Brain microvascular endothelial cell (primary cell): ENCODE results near the gene PEAR1.

Experiments used
- DNase-seq: peaks from one replicate; pipeline ENCODE4 v3.0.0-alpha.2; 2020
- H3K27ac ChIP-seq: fragments of 250-450 bp; sonication (Bioruptor Pico); 2 replicates; pipeline ENCODE4 v1.5.1; 2020; ENCODE audit warnings: mild to moderate bottlenecking, moderate library complexity
- H3K27me3 ChIP-seq: fragments of 250-450 bp; sonication (Bioruptor Pico); replicated peaks from 2 replicates; pipeline ENCODE4 v1.5.1; 2020; ENCODE audit warnings: mild to moderate bottlenecking
- H3K36me3 ChIP-seq: fragments of 250-450 bp; sonication (Bioruptor Pico); replicated peaks from 2 replicates; pipeline ENCODE4 v1.5.1; 2020; ENCODE audit warnings: mild to moderate bottlenecking
- H3K4me3 ChIP-seq: 2 replicates; pipeline ENCODE4 v1.5.1; 2011; ENCODE audit warnings: low read depth, mild to moderate bottlenecking, control low read depth, low read length, moderate library complexity
- in situ Hi-C: cut with HindIII; loops from 2 replicates; pipeline ENCODE4 v1.10.0; 2017; ENCODE audit warnings: low sequenced_read_pairs, low pct_ligation_motif_present
- TF ChIP-seq, protein P1 (sequence below): IDR thresholded peaks from 2 replicates; pipeline ENCODE4 v1.5.1; 2011; ENCODE audit warnings: low read depth, mild to moderate bottlenecking, moderate library complexity, low read length, control low read depth, inconsistent platforms; ENCODE audit errors: missing control alignments

Gene PEAR1

DNA sequence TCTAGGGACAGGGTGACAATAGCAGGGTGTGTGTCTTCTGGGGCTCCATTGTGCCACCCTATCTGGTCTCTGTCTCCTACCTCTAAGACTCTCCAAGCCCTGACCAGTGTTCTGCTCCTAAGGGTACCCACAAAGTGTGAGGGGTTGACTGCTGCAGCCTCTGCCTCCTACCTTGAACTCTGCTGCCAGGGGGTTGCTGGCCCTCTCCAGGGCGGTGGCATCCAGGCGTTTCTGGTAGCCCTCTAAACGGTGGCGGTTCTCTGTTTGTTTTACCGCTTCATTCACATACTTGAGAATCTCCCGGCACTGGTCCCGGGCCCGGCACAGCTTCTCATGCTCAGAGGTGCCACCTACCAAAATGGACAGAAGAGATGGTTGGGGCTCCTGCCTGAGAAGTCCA is 51.3 kb downstream of the PEAR1 start:
- DNase-seq = no peak
- TF ChIP-seq, protein P1, sequence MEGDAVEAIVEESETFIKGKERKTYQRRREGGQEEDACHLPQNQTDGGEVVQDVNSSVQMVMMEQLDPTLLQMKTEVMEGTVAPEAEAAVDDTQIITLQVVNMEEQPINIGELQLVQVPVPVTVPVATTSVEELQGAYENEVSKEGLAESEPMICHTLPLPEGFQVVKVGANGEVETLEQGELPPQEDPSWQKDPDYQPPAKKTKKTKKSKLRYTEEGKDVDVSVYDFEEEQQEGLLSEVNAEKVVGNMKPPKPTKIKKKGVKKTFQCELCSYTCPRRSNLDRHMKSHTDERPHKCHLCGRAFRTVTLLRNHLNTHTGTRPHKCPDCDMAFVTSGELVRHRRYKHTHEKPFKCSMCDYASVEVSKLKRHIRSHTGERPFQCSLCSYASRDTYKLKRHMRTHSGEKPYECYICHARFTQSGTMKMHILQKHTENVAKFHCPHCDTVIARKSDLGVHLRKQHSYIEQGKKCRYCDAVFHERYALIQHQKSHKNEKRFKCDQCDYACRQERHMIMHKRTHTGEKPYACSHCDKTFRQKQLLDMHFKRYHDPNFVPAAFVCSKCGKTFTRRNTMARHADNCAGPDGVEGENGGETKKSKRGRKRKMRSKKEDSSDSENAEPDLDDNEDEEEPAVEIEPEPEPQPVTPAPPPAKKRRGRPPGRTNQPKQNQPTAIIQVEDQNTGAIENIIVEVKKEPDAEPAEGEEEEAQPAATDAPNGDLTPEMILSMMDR = no peak
- in situ Hi-C loops = no loop called here
- H3K27me3 ChIP-seq = no peaks in the 10 kb centered on the region
- H3K27ac ChIP-seq = no peak overlapping the region
- H3K36me3 ChIP-seq = peaks cover 67% of the 10 kb centered on the region
- no peak overlapping the region for H3K4me3 ChIP-seq

DNA sequence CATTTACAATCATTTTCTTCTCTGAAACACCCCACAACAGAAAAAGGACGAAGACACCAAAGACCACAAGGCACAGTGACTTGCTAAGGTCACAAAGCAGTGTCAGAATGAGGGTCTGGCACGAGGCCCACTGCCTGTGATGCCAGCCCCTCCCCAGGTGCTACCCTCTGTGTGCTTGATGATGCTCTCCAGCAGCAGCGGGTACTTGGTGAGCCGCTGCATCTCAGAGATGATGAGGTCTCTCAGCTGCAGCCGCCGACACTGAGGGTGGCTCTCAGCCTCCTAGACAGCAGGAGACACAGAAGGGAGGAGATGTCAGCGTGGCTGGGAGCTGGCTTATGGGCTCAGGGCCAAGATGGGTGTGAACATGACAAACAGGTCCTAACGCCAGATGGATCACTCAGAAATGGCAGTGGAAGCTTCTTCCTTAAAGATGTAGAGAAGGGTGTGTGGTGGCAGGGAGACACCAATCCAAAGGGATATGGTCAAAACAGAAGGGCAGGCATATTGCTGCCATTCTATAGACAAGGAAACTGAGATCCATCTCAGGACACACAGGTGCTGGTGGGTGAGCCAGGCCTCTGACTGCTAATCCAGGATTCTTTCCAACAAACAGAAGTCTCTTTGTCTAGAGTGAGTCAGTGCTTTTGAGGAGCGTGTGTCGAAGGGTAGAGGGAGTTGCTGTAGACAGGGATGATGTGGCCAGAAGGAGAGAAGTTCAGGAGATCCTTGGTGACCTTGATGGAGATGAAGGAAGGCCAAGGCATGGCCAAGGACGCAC is 52.6 kb downstream of the PEAR1 start:
- peaks cover 61% of the 10 kb centered on the region for H3K36me3 ChIP-seq
- no peak overlapping the region for H3K27ac ChIP-seq
- in situ Hi-C loops = no loop called here
- H3K4me3 ChIP-seq = no peak overlapping the region
- TF ChIP-seq, protein P1 = no peak
- DNase-seq = no peak
- no peaks in the 10 kb centered on the region for H3K27me3 ChIP-seq

DNA sequence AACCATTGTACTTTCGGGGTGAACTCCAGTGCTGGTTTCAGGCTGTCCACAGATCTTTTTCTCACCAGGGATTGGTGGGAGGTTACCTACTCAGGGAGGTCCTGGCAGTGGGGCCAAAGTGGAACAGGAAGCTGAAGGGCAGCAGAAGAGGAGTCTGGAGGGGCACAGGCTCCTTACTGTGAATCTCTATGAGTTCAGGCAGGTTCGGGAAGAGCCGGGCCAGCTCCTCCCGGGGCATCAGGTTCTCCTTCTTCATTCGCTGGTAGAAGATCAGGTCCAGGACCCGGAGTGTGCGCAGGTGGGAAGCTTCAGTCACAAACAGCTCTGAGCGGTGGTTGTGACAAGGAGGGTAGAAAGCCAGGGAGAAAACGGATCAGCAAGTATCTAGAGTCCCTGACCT is 53.6 kb downstream of the PEAR1 start:
- TF ChIP-seq, protein P1 = no peak
- Histone ChIP-seq H3K27ac (no peak overlapping the region), H3K36me3 (peaks cover 61% of the 10 kb centered on the region), H3K27me3 (no peaks in the 10 kb centered on the region), H3K4me3 (no peak overlapping the region)
- no peak for DNase-seq
- in situ Hi-C loops = no loop called here

DNA sequence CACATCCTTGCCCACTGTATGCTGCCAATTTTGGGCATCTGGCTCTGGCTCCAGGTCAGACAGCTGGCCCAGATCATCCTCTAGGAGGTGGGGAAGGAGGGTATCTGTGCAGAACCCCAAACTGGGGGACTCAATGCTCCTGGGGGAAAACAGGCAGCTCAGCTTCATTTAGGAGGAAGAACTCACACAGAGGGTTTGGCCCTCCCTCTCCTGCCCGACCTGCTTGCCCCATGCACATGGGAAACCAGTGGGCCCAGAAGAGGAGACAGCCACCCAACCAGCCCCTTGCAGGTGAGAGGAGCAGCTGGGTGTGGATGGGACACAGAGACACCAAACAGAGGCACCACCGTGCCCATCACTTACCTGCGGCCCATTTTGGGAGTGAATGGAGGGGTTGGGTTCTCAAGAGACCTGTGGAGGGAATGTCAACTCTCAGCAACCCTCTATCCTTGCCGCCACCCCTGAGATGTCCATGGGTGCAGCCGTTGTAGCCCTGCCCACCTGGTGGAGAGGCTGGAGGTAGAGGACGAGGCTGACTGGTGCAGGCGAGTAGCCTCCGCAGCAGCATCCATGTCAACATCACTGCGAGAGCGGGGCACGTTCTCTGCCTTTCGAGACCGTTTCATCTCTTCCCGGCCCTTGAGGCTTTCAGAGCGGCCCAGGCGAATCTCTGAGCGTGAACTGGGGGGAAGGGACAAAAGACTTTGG is 54.5 kb downstream of the PEAR1 start:
- TF ChIP-seq, protein P1 = no peak
- in situ Hi-C loops = no loop called here
- peaks cover 56% of the 10 kb centered on the region for H3K36me3 ChIP-seq
- DNase-seq = no peak
- H3K27me3 ChIP-seq = no peaks in the 10 kb centered on the region
- H3K27ac ChIP-seq = no peak overlapping the region
- no peak overlapping the region for H3K4me3 ChIP-seq

DNA sequence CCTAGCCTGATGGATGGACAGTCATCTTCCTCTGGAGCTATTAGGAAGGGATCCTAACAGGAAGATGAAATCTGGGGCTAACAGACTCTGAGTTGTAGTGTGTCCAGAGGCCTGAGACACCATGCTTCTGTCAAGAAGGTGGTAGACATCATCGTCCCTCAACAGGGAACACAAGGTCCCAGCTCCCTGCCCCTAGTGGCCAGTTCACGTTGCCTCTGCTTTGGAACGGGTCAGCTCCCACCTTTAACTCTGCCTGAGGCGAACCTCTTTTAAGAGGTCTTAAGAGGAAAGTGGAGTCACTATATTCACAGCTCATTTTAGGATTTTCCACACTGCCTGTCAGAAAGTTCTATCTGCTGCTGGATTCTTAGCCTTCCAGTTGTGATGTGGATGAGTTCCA is 55.2 kb downstream of the PEAR1 start:
- no peak overlapping the region for H3K27ac ChIP-seq
- no peak overlapping the region for H3K4me3 ChIP-seq
- peaks cover 50% of the 10 kb centered on the region for H3K36me3 ChIP-seq
- in situ Hi-C loops = no loop called here
- no peak for DNase-seq
- H3K27me3 ChIP-seq = no peaks in the 10 kb centered on the region
- TF ChIP-seq, protein P1 = peak; percentile 61
